Natural killer cell (primary cell): ENCODE measurements around the gene BTBD2. TPM values are rescaled to one million over a fixed set of nuclear protein-coding genes. Genes with fewer than 3 reads are reported as not detected.

Experiments
- ATAC-seq, 3 donors: fragments of 150-1000 bp in 2 of 3; fragments of 200-7000 bp in 1 of 3; cut with Tn5 transposase; 1 replicate in 1 of 3; 2 replicates in 2 of 3; pipeline ENCODE4 v1.10.0; 2021; ENCODE audit warnings: mild to moderate bottlenecking in 2 of 3, moderate library complexity in 2 of 3
- DNase-seq, 2 donors: peaks; one replicate each; pipeline versions ENCODE4 v3.0.0 to v3.0.0-alpha.2; 2013 to 2021; ENCODE audit warnings: mixed read lengths in 1 of 2
- H3K27ac ChIP-seq: one replicate; pipeline ENCODE4 v1.5.1; 2013; ENCODE audit warnings: mild to moderate bottlenecking, low read length
- H3K27me3 ChIP-seq: one replicate; pipeline ENCODE4 v1.6.1; 2013; ENCODE audit warnings: low read length; ENCODE audit not compliant: control insufficient read depth, insufficient read depth
- H3K36me3 ChIP-seq: one replicate; pipeline ENCODE4 v1.6.1; 2013; ENCODE audit warnings: low read length; ENCODE audit not compliant: control insufficient read depth, insufficient read depth
- H3K4me1 ChIP-seq: one replicate; pipeline ENCODE4 v1.6.1; 2013; ENCODE audit warnings: low read length; ENCODE audit not compliant: control insufficient read depth, insufficient read depth
- H3K4me3 ChIP-seq: one replicate; pipeline ENCODE4 v1.5.1; 2013; ENCODE audit warnings: low read length
- H3K9me3 ChIP-seq: one replicate; pipeline ENCODE4 v1.6.1; 2013; ENCODE audit warnings: low read length; ENCODE audit not compliant: control insufficient read depth, insufficient read depth
- H3K27ac Mint-ChIP-seq, 2 donors: one replicate each; pipeline ENCODE4 v1.8.0; 2022; ENCODE audit warnings: mild to moderate bottlenecking in 2 of 2, mixed read lengths in 2 of 2, moderate library complexity in 1 of 2
- H3K27me3 Mint-ChIP-seq, 2 donors: one replicate each; pipeline ENCODE4 v1.8.0; 2022; ENCODE audit warnings: low read depth in 2 of 2, mixed read lengths in 2 of 2
- H3K36me3 Mint-ChIP-seq: one replicate; pipeline ENCODE4 v1.8.0; 2022; ENCODE audit warnings: mixed read lengths
- H3K4me1 Mint-ChIP-seq, 2 donors: one replicate each; pipeline ENCODE4 v1.8.0; 2022; ENCODE audit warnings: mixed read lengths in 2 of 2
- H3K4me3 Mint-ChIP-seq: one replicate; pipeline ENCODE4 v1.8.0; 2022; ENCODE audit warnings: mild to moderate bottlenecking, moderate library complexity, mixed read lengths
- H3K9me3 Mint-ChIP-seq, 2 donors: one replicate each; pipeline ENCODE4 v1.8.0; 2022; ENCODE audit warnings: mixed read lengths in 2 of 2
- WGBS: methylation state at CpG from one replicate; pipeline ENCODE4 v1.1.7; 2013; ENCODE audit warnings: missing lambda C conversion rate; ENCODE audit not compliant: insufficient coverage; 5-methylcytosine and 5-hydroxymethylcytosine counted together
- intact Hi-C: fragments of 100-400 bp; cut with micrococcal nuclease; formaldehyde crosslinking; loops from one replicate; pipeline ENCODE4 v1.14.2; 2022
- total RNA-seq, 4 donors: library from RNA; stranded (reverse); fragments of 120-200 nt in 1 of 4; gene quantifications; one replicate each; pipeline versions ENCODE4 v1.2.3 to v1.2.4, GENCODE V29; 2013 to 2022
- TF ChIP-seq, protein P1 (sequence below): fragments of 200-600 bp; IDR thresholded peaks from one replicate; pipeline ENCODE4 v1.8.0; 2022; ENCODE audit warnings: antibody characterized with exemption

Gene BTBD2
- total RNA-seq, 3 donors from 2014 or later (not counting 1 experiment from before 2014, with no cell fraction given), result 47.6 to 57.0 (median 53.4) TPM

DNA sequence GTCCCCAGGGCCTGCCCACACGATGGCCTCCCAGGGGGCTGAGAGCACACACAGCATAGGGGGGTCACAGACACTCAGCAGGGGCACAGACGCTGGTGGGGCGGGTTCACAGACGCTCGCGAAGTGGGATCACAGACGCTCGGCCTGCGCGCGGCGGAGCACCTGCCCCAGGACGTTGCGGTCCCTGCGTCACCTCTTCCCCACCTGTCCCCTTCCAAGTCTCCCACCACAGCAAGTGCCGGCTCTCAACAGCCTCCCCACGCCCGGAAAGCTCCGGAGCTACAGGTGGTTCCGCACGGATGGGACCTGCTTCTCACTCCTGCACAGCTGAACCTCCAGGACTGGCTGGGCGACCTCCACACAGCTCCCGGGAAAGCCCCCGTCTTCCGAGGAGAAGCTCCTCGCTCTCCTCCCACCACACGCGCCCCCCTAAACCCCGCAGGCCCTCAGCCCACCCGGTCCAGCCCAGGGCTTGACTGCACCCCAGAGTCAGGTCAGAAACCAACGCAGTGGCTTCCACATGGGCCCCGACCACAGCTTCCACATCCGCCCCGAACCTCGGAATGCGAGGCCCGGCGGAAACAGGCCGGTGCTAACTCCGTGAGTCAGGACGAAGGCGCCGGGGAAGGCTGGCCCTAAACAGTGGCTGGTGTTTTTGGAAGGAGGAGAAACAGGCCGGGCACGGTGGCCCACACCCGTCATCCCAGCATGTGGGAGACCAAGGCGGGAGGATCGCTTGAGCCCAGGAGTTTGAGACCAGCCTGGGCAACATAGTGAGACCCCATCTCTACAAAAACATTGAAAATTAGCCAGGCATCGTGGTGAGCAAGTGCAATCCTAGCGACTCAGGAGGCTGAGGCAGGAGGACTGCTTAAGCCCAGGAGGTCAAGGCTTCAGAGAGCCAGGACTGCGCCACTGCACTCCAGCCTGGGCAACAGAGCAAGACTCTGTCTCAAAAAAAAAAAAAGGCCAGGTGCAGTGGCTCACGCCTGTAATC, 16.5 kb downstream of the BTBD2 start:
- Mint-ChIP-seq H3K36me3 (no peaks in the 10 kb centered on the region), H3K27me3 (no peaks in the 10 kb centered on the region), H3K9me3 (no peaks in the 10 kb centered on the region), H3K4me3 (no peak overlapping the region), H3K4me1 (peaks cover 0 to 8% of the 10 kb centered on the region in 2 donors), H3K27ac (no peak overlapping the region)
- Histone ChIP-seq H3K27ac (no peak overlapping the region), H3K36me3 (peaks cover 3% of the 10 kb centered on the region), H3K4me3 (no peak overlapping the region), H3K9me3 (no peaks in the 10 kb centered on the region), H3K4me1 (no peaks in the 10 kb centered on the region), H3K27me3 (no peaks in the 10 kb centered on the region)
- intact Hi-C loops, result no loop called here
- 87% methylated on average over 52 of the region's 52 CpGs for WGBS
- ATAC-seq, result no peak
- no peak for DNase-seq
- TF ChIP-seq, protein P1, sequence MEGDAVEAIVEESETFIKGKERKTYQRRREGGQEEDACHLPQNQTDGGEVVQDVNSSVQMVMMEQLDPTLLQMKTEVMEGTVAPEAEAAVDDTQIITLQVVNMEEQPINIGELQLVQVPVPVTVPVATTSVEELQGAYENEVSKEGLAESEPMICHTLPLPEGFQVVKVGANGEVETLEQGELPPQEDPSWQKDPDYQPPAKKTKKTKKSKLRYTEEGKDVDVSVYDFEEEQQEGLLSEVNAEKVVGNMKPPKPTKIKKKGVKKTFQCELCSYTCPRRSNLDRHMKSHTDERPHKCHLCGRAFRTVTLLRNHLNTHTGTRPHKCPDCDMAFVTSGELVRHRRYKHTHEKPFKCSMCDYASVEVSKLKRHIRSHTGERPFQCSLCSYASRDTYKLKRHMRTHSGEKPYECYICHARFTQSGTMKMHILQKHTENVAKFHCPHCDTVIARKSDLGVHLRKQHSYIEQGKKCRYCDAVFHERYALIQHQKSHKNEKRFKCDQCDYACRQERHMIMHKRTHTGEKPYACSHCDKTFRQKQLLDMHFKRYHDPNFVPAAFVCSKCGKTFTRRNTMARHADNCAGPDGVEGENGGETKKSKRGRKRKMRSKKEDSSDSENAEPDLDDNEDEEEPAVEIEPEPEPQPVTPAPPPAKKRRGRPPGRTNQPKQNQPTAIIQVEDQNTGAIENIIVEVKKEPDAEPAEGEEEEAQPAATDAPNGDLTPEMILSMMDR, result no peak

DNA sequence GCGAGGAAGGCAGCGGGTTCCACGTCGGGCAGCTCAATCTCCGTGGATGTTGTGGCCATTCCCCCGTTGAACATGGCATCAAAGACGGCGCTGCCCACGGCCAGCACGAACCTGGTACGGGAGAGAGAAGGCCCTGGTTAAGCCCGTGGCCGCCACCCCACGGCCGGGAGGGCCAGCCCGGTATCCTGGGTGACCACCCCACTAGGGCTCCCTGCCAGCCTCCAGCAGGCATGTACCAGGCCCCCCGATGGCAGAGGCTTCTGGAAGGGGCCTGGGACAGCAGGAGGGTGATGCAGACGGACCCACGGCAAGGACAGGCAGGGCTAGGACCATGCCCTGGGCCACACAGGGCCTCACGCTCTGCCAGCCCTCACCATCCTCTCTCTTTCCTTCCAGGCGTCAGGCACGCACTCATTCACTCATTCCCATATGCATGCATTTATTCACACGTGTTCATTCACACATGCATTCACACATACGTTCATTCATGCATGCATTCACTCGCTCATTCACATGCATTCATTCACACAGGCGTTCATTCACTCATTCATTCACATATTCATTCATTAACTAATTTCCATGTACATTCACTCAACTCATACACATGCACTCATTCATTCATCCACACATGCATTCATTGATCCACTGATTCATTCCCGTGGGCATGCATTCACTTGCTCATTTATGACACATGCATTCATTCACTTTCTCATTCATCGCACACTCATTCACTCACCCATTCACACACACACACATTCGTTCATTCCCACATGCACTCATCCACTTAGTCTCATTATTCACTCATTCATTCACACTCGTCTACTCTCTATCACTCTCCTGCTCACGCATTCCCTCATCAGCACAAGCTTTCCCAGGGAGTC, 17.9 kb downstream of the BTBD2 start:
- no peaks in the 10 kb centered on the region for H3K9me3 Mint-ChIP-seq
- no peak overlapping the region for H3K27ac Mint-ChIP-seq
- TF ChIP-seq, protein P1, result no peak
- Histone ChIP-seq H3K9me3 (no peaks in the 10 kb centered on the region), H3K4me3 (no peak overlapping the region), H3K27ac (no peak overlapping the region), H3K4me1 (no peaks in the 10 kb centered on the region), H3K27me3 (no peaks in the 10 kb centered on the region), H3K36me3 (peaks cover 3% of the 10 kb centered on the region)
- no peak overlapping the region for H3K4me3 Mint-ChIP-seq
- WGBS, result 96% methylated on average over 31 of the region's 31 CpGs
- ATAC-seq, result no peak
- intact Hi-C loops, result no loop called here
- H3K36me3 Mint-ChIP-seq, result no peaks in the 10 kb centered on the region
- DNase-seq, result no peak
- peaks cover 0 to 8% of the 10 kb centered on the region in 2 donors for H3K4me1 Mint-ChIP-seq
- no peaks in the 10 kb centered on the region for H3K27me3 Mint-ChIP-seq

DNA sequence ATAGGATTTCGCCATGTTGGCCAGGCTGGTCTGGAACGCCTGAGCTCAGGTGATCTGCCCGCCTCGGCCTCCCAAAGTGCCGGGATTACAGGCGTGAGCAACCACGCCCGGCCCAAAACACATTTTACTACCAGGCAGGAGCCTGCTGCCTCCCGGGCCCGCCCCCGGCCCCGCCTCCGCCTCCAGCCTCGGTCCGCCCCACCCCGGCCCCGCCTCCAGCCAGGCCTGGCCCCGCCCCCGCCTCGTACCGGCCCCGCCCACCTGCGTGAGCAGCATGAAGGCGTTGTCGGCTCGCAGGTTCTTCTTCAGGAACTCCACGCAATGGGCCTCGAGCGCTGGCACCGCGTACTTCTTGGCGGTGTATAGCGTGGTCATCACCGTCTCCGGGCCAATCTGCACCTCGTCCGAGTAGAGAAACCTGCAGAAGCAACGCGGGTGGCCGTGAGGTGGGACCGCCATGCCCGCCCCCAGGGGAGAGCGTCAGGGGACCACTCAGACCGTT, 22.7 kb downstream of the BTBD2 start:
- Mint-ChIP-seq H3K4me1 (peaks cover 0 to 3% of the 10 kb centered on the region in 2 donors), H3K27ac (no peak overlapping the region), H3K27me3 (no peaks in the 10 kb centered on the region), H3K9me3 (no peaks in the 10 kb centered on the region), H3K4me3 (no peak overlapping the region), H3K36me3 (no peaks in the 10 kb centered on the region)
- Histone ChIP-seq H3K4me1 (no peaks in the 10 kb centered on the region), H3K4me3 (no peak overlapping the region), H3K27ac (no peak overlapping the region), H3K36me3 (peaks cover 28% of the 10 kb centered on the region), H3K9me3 (no peaks in the 10 kb centered on the region), H3K27me3 (no peaks in the 10 kb centered on the region)
- TF ChIP-seq, protein P1, result no peak
- DNase-seq, result peak in 1 of 2 donors; percentile 49
- intact Hi-C loops, result no loop called here
- 94% methylated on average over 43 of the region's 44 CpGs for WGBS
- ATAC-seq, result no peak
